ENCODE measurements around the gene RASGRF2.

GRCh38 chr5:81194633-81195334 lies 234.6 kb downstream of the RASGRF2 start:
- TF ChIP-seq NCOA2 (IDR thresholded peaks at IDR 0.05; ENCODE audit: partially characterized antibody in 2 of 2) (no peak), POLR2A (conservative IDR thresholded peaks at IDR 0.05) (no peak), JUND (IDR thresholded peaks at IDR 0.05; ENCODE audit: borderline replicate concordance, low read depth, low read length) (0 out of 2 replicates have a peak, but pooled peaks have one; percentile 20), JUND (tag; IDR thresholded peaks at IDR 0.05; ENCODE audit: borderline replicate concordance, low read depth, low read length) (no peak), GABPB1 (CRISPR knock-in tag; IDR thresholded peaks at IDR 0.05) (no peak), CBFB (CRISPR knock-in tag; IDR thresholded peaks at IDR 0.05) (no peak), ZBTB1 (CRISPR knock-in tag; IDR thresholded peaks at IDR 0.05; ENCODE audit: borderline replicate concordance, low read depth) (no peak), EZH2 (IDR thresholded peaks at IDR 0.05; ENCODE audit: borderline replicate concordance, low read depth, low read length) (no peak)

All from K562 (cell line).